T-cell (primary cell): ENCODE results near the gene CHEK1. TPM values are rescaled to one million over a fixed set of nuclear protein-coding genes. Genes with fewer than 3 reads are reported as not detected.

Experiments used
- ATAC-seq, 4 experiments: fragments of 200-7000 bp in 3 of 4; fragments of 150-1000 bp in 1 of 4; cut with Tn5 transposase; replicated peaks in 1 of 4; 1 replicate in 3 of 4; 2 replicates in 1 of 4; pipeline ENCODE4 v1.10.0; 2021; ENCODE audit warnings: moderate library complexity in 3 of 4, mild to moderate bottlenecking in 2 of 4, moderate number of reproducible peaks in 1 of 4
- CTCF ChIA-PET, 2 donors: fragments of 300-600 bp; sonication (Branson Sonifier 250); formaldehyde crosslinking; loops; one replicate each; lab custom pipeline; 2022; ENCODE audit warnings: antibody characterized with exemption in 2 of 2; lab: Charles Lee
- POLR2A ChIA-PET, 2 donors: fragments of 300-600 bp; sonication (Branson Sonifier 250); formaldehyde crosslinking; loops; one replicate each; lab custom pipeline; 2022; ENCODE audit warnings: antibody characterized with exemption in 2 of 2; lab: Charles Lee
- DNase-seq, 35 experiments: peaks; one replicate each; pipeline versions ENCODE4 v3.0.0 to v3.0.0-alpha.2; 2013 to 2023
- H3K27ac ChIP-seq: one replicate; pipeline ENCODE4 v1.5.1; 2013; ENCODE audit warnings: low read length
- H3K27me3 ChIP-seq, 2 experiments: replicated peaks in 1 of 2; 1 replicate in 1 of 2; 2 replicates in 1 of 2; pipeline versions ENCODE4 v1.6.1 to v1.7.0; 2013; ENCODE audit warnings: low read length in 1 of 2, mixed read lengths in 1 of 2; ENCODE audit not compliant: control insufficient read depth in 2 of 2, insufficient read depth in 2 of 2; ENCODE audit errors: extremely low read depth in 1 of 2
- H3K36me3 ChIP-seq, 2 donors: 1 replicate in 1 of 2; 2 replicates in 1 of 2; pipeline versions ENCODE4 v1.6.1 to v1.7.0; 2013; ENCODE audit warnings: low read length in 1 of 2; ENCODE audit not compliant: control insufficient read depth in 2 of 2, insufficient read depth in 1 of 2; ENCODE audit errors: extremely low read depth in 1 of 2
- H3K4me1 ChIP-seq, 2 experiments: 1 replicate in 1 of 2; 2 replicates in 1 of 2; pipeline versions ENCODE4 v1.6.1 to v1.7.0; 2013; ENCODE audit warnings: low read length in 2 of 2, mixed read lengths in 1 of 2; ENCODE audit not compliant: insufficient read depth in 2 of 2, control insufficient read depth in 1 of 2; ENCODE audit errors: extremely low read depth in 1 of 2
- H3K4me3 ChIP-seq, 2 donors: 1 replicate in 1 of 2; 2 replicates in 1 of 2; pipeline versions ENCODE4 v1.5.1 to v1.7.0; 2013; ENCODE audit warnings: mild to moderate bottlenecking in 2 of 2, low read length in 1 of 2, moderate library complexity in 1 of 2; ENCODE audit not compliant: control insufficient read depth in 1 of 2; ENCODE audit errors: extremely low read depth in 1 of 2
- H3K9me3 ChIP-seq: 2 replicates; pipeline ENCODE4 v1.7.0; 2013
- H3K27ac Mint-ChIP-seq, 2 donors: one replicate each; pipeline ENCODE4 v1.8.0; 2020 to 2021; ENCODE audit warnings: mild to moderate bottlenecking in 2 of 2, mixed read lengths in 2 of 2
- H3K27me3 Mint-ChIP-seq, 2 donors: one replicate each; pipeline ENCODE4 v1.8.0; 2021 to 2022; ENCODE audit warnings: mixed read lengths in 2 of 2
- H3K36me3 Mint-ChIP-seq: one replicate; pipeline ENCODE4 v1.8.0; 2021; ENCODE audit warnings: mixed read lengths
- H3K4me1 Mint-ChIP-seq, 3 donors: one replicate each; pipeline ENCODE4 v1.8.0; 2020 to 2022; ENCODE audit warnings: mixed read lengths in 3 of 3, mild to moderate bottlenecking in 1 of 3
- H3K4me3 Mint-ChIP-seq, 3 donors: one replicate each; pipeline ENCODE4 v1.8.0; 2020 to 2022; ENCODE audit warnings: mild to moderate bottlenecking in 3 of 3, mixed read lengths in 3 of 3, moderate library complexity in 3 of 3
- H3K9me3 Mint-ChIP-seq, 3 donors: one replicate each; pipeline ENCODE4 v1.8.0; 2020 to 2022; ENCODE audit warnings: mixed read lengths in 3 of 3
- WGBS: methylation state at CpG from one replicate; pipeline ENCODE4 v1.1.5; 2013; ENCODE audit warnings: missing lambda C conversion rate; ENCODE audit not compliant: insufficient coverage; 5-methylcytosine and 5-hydroxymethylcytosine counted together
- total RNA-seq, 35 experiments: library from RNA in 6 of 35; stranded (reverse) in 6 of 35; fragments of 120-200 nt in 1 of 35; gene quantifications; one replicate each; pipeline versions ENCODE4 v1.2.1 to v1.2.4 and lab custom pipeline; 2013 to 2026

The CHEK1 gene
- total RNA-seq, 5 donors from 2014 or later (not counting 1 experiment from before 2014, with no cell fraction given) = 2.2 to 7.5 (median 3.2) TPM

DNA sequence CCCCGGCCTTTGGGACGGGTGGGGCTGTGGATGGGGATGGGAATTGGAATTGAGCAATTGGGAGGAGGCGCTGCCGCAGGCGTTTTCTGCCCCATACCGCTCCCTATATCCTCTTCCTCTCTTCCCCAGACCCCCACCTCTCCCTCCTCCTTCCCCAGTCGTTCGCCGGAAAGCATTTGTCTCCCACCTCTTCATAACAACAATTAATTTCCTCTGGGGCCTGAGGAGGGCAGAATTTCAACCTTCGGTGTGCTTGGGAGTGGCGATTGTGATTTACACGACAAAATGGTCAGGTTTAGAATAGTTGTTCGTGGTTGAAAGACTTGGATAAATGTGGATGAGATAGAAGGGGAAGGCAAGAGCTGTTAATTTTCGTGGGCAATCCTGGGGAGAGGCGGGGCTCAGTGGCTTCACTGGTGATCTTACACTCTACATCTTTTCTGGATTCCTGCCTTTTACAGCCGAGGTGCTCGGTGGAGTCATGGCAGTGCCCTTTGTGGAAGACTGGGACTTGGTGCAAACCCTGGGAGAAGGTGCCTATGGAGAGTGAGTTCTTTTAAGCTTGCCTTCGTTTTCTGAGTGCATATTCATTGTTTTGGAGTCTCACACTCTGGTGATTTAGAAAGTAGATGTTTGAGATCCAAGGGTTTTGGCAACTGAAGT, 1.5 kb downstream of the CHEK1 start:
- Histone ChIP-seq H3K27ac (peak overlapping the region; percentile 97), H3K27me3 (no peaks in the 10 kb centered on the region), H3K4me3 (peak overlapping the region; percentile 91), H3K9me3 (no peaks in the 10 kb centered on the region), H3K36me3 (peaks cover 0 to 3% of the 10 kb centered on the region in 2 donors), H3K4me1 (peaks cover 5 to 21% of the 10 kb centered on the region in 2 experiments)
- Mint-ChIP-seq H3K27me3 (no peaks in the 10 kb centered on the region), H3K4me1 (peaks cover 20 to 25% (median 20%) of the 10 kb centered on the region in 3 donors), H3K36me3 (peaks cover 5% of the 10 kb centered on the region), H3K9me3 (no peaks in the 10 kb centered on the region), H3K27ac (peak overlapping the region; percentile 58 to 97), H3K4me3 (peak overlapping the region; percentile 92 to 99 (median 93))
- 17% methylated on average over 1 of the region's 18 CpGs for WGBS
- ChIA-PET CTCF (interaction anchor here (0.6 to 1.9 kb wide), 6 partner anchors 9 to 58 kb away, joined by 3 to 14 read pairs (median 3); partner anchors contain the start of genes ACRV1 (in 1 of the 2), EI24 (in 1 of the 2) and STT3A (in 1 of the 2)), POLR2A (interaction anchor here (0.6 kb wide), 2 partner anchors 34 to 57 kb away, joined by 3 to 5 read pairs; partner anchors contain the start of gene EI24 (in 1 of the 2))
- DNase-seq = peak in 31 of 35 experiments; percentile 1 to 59 (median 12)
- peak; percentile 19 to 44 (median 36) for ATAC-seq

DNA sequence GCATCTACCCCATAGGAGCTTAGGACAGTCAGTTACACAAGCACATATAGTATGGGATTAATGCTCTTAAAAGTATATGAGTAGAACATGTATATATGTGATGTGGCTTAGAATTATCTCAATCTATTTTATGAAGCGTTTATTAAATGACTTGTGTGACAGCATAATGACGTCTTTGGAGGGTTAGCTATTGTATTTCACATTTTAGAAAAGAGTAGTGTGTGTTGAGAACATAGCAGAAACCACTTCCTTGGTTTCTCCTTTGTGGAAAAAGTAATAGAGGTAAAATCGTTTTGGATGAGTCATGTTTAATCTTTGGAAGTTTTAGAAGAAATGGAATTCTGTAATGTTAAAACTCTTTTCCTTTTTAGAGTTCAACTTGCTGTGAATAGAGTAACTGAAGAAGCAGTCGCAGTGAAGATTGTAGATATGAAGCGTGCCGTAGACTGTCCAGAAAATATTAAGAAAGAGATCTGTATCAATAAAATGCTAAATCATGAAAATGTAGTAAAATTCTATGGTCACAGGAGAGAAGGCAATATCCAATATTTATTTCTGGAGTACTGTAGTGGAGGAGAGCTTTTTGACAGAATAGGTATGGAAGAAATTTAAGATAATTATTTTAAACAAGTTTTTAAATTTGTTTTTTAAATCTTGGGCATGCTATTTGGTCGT, 2.4 kb downstream of the CHEK1 start:
- ChIA-PET POLR2A (interaction anchor here (0.6 kb wide), 2 partner anchors 35 to 58 kb away, joined by 3 to 5 read pairs; partner anchors contain the start of gene EI24 (in 1 of the 2)), CTCF (interaction anchor here (0.7 to 1.2 kb wide), 2 partner anchors 53 to 58 kb away, joined by 3 read pairs; partner anchors contain the start of genes ACRV1 (in 1 of the 2) and EI24 (in 1 of the 2))
- Histone ChIP-seq H3K9me3 (no peaks in the 10 kb centered on the region), H3K4me1 (peaks cover 8 to 21% of the 10 kb centered on the region in 2 experiments), H3K4me3 (no peak overlapping the region), H3K27ac (no peak overlapping the region), H3K27me3 (no peaks in the 10 kb centered on the region), H3K36me3 (no peaks in the 10 kb centered on the region)
- DNase-seq (no peak), ATAC-seq (no peak)
- peaks cover 20 to 27% (median 20%) of the 10 kb centered on the region in 3 donors for H3K4me1 Mint-ChIP-seq
- H3K27me3 Mint-ChIP-seq = no peaks in the 10 kb centered on the region
- H3K36me3 Mint-ChIP-seq = no peaks in the 10 kb centered on the region
- H3K4me3 Mint-ChIP-seq = peak overlapping the region; percentile 92 to 99 (median 93)
- no peaks in the 10 kb centered on the region for H3K9me3 Mint-ChIP-seq
- WGBS = 87% methylated on average over 3 of the region's 7 CpGs
- peak overlapping the region in 1 of 2 donors; percentile 55 for H3K27ac Mint-ChIP-seq

GRCh38 chr11:125637840-125638239, 12.9 kb downstream of the CHEK1 start:
- no peak overlapping the region for H3K4me3 Mint-ChIP-seq
- Histone ChIP-seq H3K27ac (no peak overlapping the region), H3K4me1 (peaks cover 0 to 2% of the 10 kb centered on the region in 2 experiments), H3K36me3 (no peaks in the 10 kb centered on the region), H3K4me3 (no peak overlapping the region), H3K9me3 (no peaks in the 10 kb centered on the region), H3K27me3 (no peaks in the 10 kb centered on the region)
- ChIA-PET CTCF (no interaction called here), POLR2A (no interaction called here)
- DNase-seq = no peak
- no peaks in the 10 kb centered on the region for H3K27me3 Mint-ChIP-seq
- no peak for ATAC-seq
- no peak overlapping the region for H3K27ac Mint-ChIP-seq
- H3K4me1 Mint-ChIP-seq = no peaks in the 10 kb centered on the region
- 100% methylated on average over 2 of the region's 3 CpGs for whole genome bisulfite sequencing
- no peaks in the 10 kb centered on the region for H3K9me3 Mint-ChIP-seq
- no peaks in the 10 kb centered on the region for H3K36me3 Mint-ChIP-seq

DNA sequence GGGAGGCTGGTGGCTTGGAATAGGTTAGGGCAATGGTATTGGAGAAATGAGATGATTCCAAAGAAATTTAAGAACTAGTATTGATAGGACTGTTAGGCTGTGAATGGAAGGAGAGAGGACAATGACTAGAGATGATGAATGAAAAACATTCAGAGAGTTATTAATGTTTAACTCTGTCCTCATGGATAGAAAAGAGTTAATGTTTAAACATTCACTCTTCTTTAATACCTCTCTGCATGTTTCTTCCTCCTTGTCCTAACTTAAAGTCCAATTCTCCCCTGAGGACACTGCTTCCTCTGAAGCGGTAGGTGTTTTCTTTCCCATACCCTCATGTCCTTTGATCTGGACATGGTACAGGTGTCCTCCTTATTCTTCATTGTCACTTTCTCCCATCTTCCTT, 13.4 kb downstream of the CHEK1 start:
- Mint-ChIP-seq H3K36me3 (no peaks in the 10 kb centered on the region), H3K27me3 (no peaks in the 10 kb centered on the region), H3K9me3 (no peaks in the 10 kb centered on the region), H3K27ac (no peak overlapping the region), H3K4me3 (no peak overlapping the region), H3K4me1 (no peaks in the 10 kb centered on the region)
- CTCF ChIA-PET = no interaction called here
- ATAC-seq = no peak
- Histone ChIP-seq H3K4me3 (no peak overlapping the region), H3K4me1 (no peaks in the 10 kb centered on the region), H3K9me3 (no peaks in the 10 kb centered on the region), H3K27me3 (no peaks in the 10 kb centered on the region), H3K27ac (no peak overlapping the region), H3K36me3 (no peaks in the 10 kb centered on the region)
- POLR2A ChIA-PET = no interaction called here
- no peak for DNase-seq
- 100% methylated on average over 1 of the region's 1 CpG for WGBS

DNA sequence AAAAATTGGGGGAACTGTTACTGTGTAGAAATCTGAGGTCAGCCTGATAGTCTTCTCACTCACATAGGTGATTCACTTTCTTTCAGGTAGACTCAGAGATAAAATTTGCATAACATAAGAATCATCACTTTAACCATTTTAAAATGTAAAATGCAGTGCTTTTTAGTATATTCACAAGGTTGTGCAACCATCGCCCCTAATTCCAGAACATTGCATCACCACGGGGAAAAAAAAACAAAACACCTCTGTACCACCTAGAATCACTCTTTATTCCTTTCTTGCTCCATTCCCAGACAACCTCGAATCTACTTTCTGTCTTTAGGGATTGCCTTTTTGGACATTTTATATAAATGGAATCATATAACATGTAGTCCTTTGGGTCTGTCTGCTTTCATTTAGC, 20.9 kb downstream of the CHEK1 start:
- no peaks in the 10 kb centered on the region for H3K36me3 Mint-ChIP-seq
- H3K4me1 ChIP-seq = no peaks in the 10 kb centered on the region
- no peaks in the 10 kb centered on the region for H3K27me3 ChIP-seq
- no peak overlapping the region for H3K27ac Mint-ChIP-seq
- no peaks in the 10 kb centered on the region for H3K27me3 Mint-ChIP-seq
- H3K27ac ChIP-seq = no peak overlapping the region
- WGBS = no CpG with 5 or more reads among the region's 3 CpGs
- H3K4me3 ChIP-seq = no peak overlapping the region
- H3K9me3 ChIP-seq = no peaks in the 10 kb centered on the region
- ChIA-PET CTCF (no interaction called here), POLR2A (no interaction called here)
- DNase-seq (no peak), ATAC-seq (no peak)
- H3K4me1 Mint-ChIP-seq = peaks cover 7 to 9% (median 8%) of the 10 kb centered on the region in 3 donors
- no peaks in the 10 kb centered on the region for H3K9me3 Mint-ChIP-seq
- H3K4me3 Mint-ChIP-seq = no peak overlapping the region
- no peaks in the 10 kb centered on the region for H3K36me3 ChIP-seq

DNA sequence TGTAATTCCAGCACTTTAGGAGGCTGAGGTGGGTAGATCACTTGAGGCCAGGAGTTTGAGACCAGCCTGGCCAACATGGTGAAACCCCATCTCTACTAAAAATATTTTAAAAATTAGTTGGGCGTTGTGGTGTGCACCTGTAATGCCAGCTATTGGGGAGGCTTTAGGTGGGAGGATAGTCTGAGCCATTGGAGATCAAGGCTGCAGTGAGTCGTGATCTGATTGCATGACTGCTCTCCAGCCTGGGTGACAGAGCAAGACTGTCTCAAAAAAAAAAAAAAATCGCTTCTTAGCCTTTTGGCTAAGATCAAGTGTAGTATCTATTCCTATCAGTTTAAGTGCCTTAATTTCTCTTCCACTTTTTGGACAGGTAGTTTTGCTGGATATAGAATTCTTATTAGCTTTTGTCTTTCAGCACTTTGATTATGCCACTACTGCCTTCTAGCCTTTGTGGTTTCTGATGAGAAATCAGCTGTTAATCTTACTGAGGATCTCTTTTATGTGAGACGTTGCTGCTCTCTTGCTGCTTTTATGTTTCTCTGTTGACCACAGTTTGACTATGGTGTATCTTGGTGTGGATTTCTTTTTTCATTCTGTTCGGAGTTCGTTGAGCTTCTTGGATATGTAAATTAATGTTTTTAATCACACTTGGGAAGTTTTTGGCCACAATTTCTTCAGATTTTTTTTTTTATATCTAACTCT, 24.7 kb downstream of the CHEK1 start:
- no peaks in the 10 kb centered on the region for H3K9me3 Mint-ChIP-seq
- Histone ChIP-seq H3K27ac (no peak overlapping the region), H3K27me3 (no peaks in the 10 kb centered on the region), H3K9me3 (no peaks in the 10 kb centered on the region), H3K36me3 (no peaks in the 10 kb centered on the region), H3K4me1 (no peaks in the 10 kb centered on the region), H3K4me3 (no peak overlapping the region)
- whole genome bisulfite sequencing = 60% methylated on average over 2 of the region's 6 CpGs
- H3K36me3 Mint-ChIP-seq = no peaks in the 10 kb centered on the region
- peaks cover 7 to 9% (median 8%) of the 10 kb centered on the region in 3 donors for H3K4me1 Mint-ChIP-seq
- DNase-seq = peak in 1 of 35 experiments; percentile 7
- H3K27me3 Mint-ChIP-seq = no peaks in the 10 kb centered on the region
- H3K4me3 Mint-ChIP-seq = no peak overlapping the region
- ChIA-PET CTCF (interaction anchor here in 1 of 2 donors (0.6 kb wide), 1 partner anchor 867 kb away, joined by 3 read pairs; no protein-coding TSS in a partner anchor), POLR2A (no interaction called here)
- peak overlapping the region in 1 of 2 donors; percentile 37 for H3K27ac Mint-ChIP-seq
- peak in 2 of 4 experiments; percentile 31 to 40 for ATAC-seq
